Neural cell (in vitro differentiated cells): ENCODE results near the gene LHX4. TPM values are rescaled to one million over a fixed set of nuclear protein-coding genes. Genes with fewer than 3 reads are reported as not detected.

Source experiments
- H2AFZ ChIP-seq: fragments of 200-600, 300-800 bp; sonication (generic), shearing (Covaris generic); 2 replicates; pipeline ENCODE4 v1.6.0; 2014; ENCODE audit warnings: low read depth, mild to moderate bottlenecking, antibody characterized with exemption, low read length, moderate library complexity
- H3F3A ChIP-seq: fragments of 200-600 bp; shearing (Covaris generic); 2 replicates; pipeline ENCODE4 v1.6.1; 2016; ENCODE audit warnings: mild to moderate bottlenecking, moderate library complexity, mixed read lengths, antibody characterized with exemption, low read length; ENCODE audit not compliant: insufficient read depth, poor library complexity, severe bottlenecking
- H3K27ac ChIP-seq: fragments of 200-600, 300-800 bp; sonication (generic), shearing (Covaris generic); 2 replicates; pipeline ENCODE4 v1.5.1; 2014; ENCODE audit warnings: mild to moderate bottlenecking, low read length, moderate library complexity
- H3K27me3 ChIP-seq: fragments of 300-800, 200-600 bp; sonication (generic), shearing (Covaris generic); 2 replicates; pipeline ENCODE4 v1.6.0; 2014; ENCODE audit warnings: mild to moderate bottlenecking, low read depth, low read length, moderate library complexity; ENCODE audit not compliant: insufficient read depth
- H3K36me3 ChIP-seq: fragments of 300-800, 200-600 bp; sonication (generic), shearing (Covaris generic); 2 replicates; pipeline ENCODE4 v1.5.1; 2014; ENCODE audit warnings: mild to moderate bottlenecking, antibody characterized with exemption, low read length, moderate library complexity; ENCODE audit not compliant: insufficient read depth
- H3K4me2 ChIP-seq: fragments of 300-800, 200-600 bp; sonication (generic), shearing (Covaris generic); 2 replicates; pipeline ENCODE4 v1.6.0; 2014; ENCODE audit warnings: mild to moderate bottlenecking, low read length
- H3K4me3 ChIP-seq: fragments of 300-800, 200-600 bp; sonication (generic), shearing (Covaris generic); 2 replicates; pipeline ENCODE4 v1.5.1; 2014; ENCODE audit warnings: mild to moderate bottlenecking, low read length, moderate library complexity
- H3K79me2 ChIP-seq: fragments of 200-600 bp; shearing (Covaris generic); replicated peaks from 2 replicates; pipeline ENCODE4 v1.6.0; 2014; ENCODE audit warnings: mild to moderate bottlenecking, low read length, moderate library complexity; ENCODE audit not compliant: insufficient read depth
- H3K9ac ChIP-seq: fragments of 300-800, 200-600 bp; sonication (generic), shearing (Covaris generic); 2 replicates; pipeline ENCODE4 v1.6.1; 2016; ENCODE audit warnings: mild to moderate bottlenecking, low read length, mixed read lengths
- H3K9me2 ChIP-seq: fragments of 200-600 bp; shearing (Covaris generic); 2 replicates; pipeline ENCODE4 v1.6.1; 2016; ENCODE audit warnings: mild to moderate bottlenecking, low read length, mixed read lengths; ENCODE audit not compliant: insufficient read depth
- H3K9me3 ChIP-seq: fragments of 200-600, 300-800 bp; sonication (generic), shearing (Covaris generic); 2 replicates; pipeline ENCODE4 v1.6.1; 2016; ENCODE audit warnings: mild to moderate bottlenecking, mixed run types, low read length, moderate library complexity, mixed read lengths
- H4K20me1 ChIP-seq: fragments of 200-600 bp; shearing (Covaris generic); 2 replicates; pipeline ENCODE4 v1.6.1; 2016; ENCODE audit warnings: mild to moderate bottlenecking, mixed run types; ENCODE audit not compliant: insufficient read depth
- EP300 ChIP-seq: fragments of 450-650 bp; conservative IDR thresholded peaks from 2 replicates; pipeline ENCODE4 v1.6.1; 2014; ENCODE audit warnings: antibody characterized with exemption, mild to moderate bottlenecking, moderate library complexity; ENCODE audit not compliant: poor library complexity, severe bottlenecking
- EZH2 ChIP-seq: fragments of 200-600, 300-800 bp; shearing (Covaris generic), sonication (generic); IDR thresholded peaks from 2 replicates; pipeline ENCODE4 v1.6.1; 2014; ENCODE audit warnings: antibody characterized with exemption, low read length, borderline replicate concordance, mild to moderate bottlenecking; ENCODE audit not compliant: insufficient read depth, poor library complexity, severe bottlenecking
- MXI1 ChIP-seq: fragments of 450-650 bp; conservative IDR thresholded peaks from 2 replicates; pipeline ENCODE4 v1.6.1; 2014; ENCODE audit warnings: antibody characterized with exemption, mild to moderate bottlenecking; ENCODE audit not compliant: poor library complexity, severe bottlenecking
- POLR2AphosphoS5 ChIP-seq: IDR thresholded peaks from 2 replicates; pipeline ENCODE4 v1.6.1; 2012
- RAD21 ChIP-seq: fragments of 450-650 bp; conservative IDR thresholded peaks from 2 replicates; pipeline ENCODE4 v1.6.1; 2014; ENCODE audit warnings: antibody characterized with exemption, mild to moderate bottlenecking, moderate library complexity
- SMC3 ChIP-seq: fragments of 450-650 bp; conservative IDR thresholded peaks from 2 replicates; pipeline ENCODE4 v1.6.1; 2014; ENCODE audit warnings: antibody characterized with exemption, mild to moderate bottlenecking, moderate library complexity; ENCODE audit not compliant: poor library complexity
- TAF1 ChIP-seq: IDR thresholded peaks from 2 replicates; pipeline ENCODE4 v1.6.1; 2012; ENCODE audit warnings: low read depth
- polyA plus RNA-seq: library from polyadenylated mRNA; depleted of rRNA; stranded (reverse); fragments of >200 nt; gene quantifications from 2 replicates; pipeline ENCODE4 v1.2.3, GENCODE V29; 2014
- TF ChIP-seq, protein P1 (sequence below): fragments of 450-650 bp; IDR thresholded peaks from 2 replicates; pipeline ENCODE4 v1.5.1; 2014; ENCODE audit warnings: antibody characterized with exemption, mild to moderate bottlenecking, moderate library complexity; ENCODE audit not compliant: poor library complexity, severe bottlenecking
- TF ChIP-seq, protein P2 (sequence below): IDR thresholded peaks from 2 replicates; pipeline ENCODE4 v1.6.1; 2012; ENCODE audit warnings: borderline replicate concordance

The LHX4 gene
- polyA plus RNA-seq, 1 donor from 2014 or later = not detected

DNA sequence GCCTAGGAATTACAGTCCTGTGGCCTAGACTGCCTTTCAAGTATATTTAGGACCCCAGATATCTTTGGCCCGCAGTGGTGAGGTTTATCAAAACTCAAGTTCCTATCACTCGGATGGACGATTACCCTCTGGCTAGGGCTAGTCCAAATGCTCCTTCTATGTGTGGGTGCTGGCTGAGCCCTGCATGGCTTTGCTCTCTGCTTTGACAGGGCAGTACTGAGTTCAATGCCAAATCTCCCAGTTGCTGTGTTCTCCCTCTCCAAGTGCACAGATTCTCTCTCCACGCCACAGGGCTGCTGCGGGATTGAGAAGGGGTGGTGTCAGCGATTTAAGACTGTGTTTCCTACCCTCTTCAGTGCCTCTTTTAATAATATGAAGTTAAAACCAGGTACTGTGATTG lies 97.0 kb downstream of the LHX4 start:
- Histone ChIP-seq H4K20me1 (no peaks in the 10 kb centered on the region), H3F3A (no peaks in the 10 kb centered on the region), H2AFZ (no peak overlapping the region), H3K4me3 (no peak overlapping the region), H3K9me3 (no peaks in the 10 kb centered on the region), H3K79me2 (no peaks in the 10 kb centered on the region), H3K9me2 (no peaks in the 10 kb centered on the region), H3K27me3 (no peaks in the 10 kb centered on the region), H3K9ac (no peak overlapping the region), H3K4me2 (no peak overlapping the region), H3K36me3 (no peaks in the 10 kb centered on the region), H3K27ac (no peak overlapping the region)
- TF ChIP-seq, protein P1, sequence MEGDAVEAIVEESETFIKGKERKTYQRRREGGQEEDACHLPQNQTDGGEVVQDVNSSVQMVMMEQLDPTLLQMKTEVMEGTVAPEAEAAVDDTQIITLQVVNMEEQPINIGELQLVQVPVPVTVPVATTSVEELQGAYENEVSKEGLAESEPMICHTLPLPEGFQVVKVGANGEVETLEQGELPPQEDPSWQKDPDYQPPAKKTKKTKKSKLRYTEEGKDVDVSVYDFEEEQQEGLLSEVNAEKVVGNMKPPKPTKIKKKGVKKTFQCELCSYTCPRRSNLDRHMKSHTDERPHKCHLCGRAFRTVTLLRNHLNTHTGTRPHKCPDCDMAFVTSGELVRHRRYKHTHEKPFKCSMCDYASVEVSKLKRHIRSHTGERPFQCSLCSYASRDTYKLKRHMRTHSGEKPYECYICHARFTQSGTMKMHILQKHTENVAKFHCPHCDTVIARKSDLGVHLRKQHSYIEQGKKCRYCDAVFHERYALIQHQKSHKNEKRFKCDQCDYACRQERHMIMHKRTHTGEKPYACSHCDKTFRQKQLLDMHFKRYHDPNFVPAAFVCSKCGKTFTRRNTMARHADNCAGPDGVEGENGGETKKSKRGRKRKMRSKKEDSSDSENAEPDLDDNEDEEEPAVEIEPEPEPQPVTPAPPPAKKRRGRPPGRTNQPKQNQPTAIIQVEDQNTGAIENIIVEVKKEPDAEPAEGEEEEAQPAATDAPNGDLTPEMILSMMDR = no peak
- TF ChIP-seq EZH2 = no peak
- no peak for TF ChIP-seq MXI1
- TF ChIP-seq, protein P2, sequence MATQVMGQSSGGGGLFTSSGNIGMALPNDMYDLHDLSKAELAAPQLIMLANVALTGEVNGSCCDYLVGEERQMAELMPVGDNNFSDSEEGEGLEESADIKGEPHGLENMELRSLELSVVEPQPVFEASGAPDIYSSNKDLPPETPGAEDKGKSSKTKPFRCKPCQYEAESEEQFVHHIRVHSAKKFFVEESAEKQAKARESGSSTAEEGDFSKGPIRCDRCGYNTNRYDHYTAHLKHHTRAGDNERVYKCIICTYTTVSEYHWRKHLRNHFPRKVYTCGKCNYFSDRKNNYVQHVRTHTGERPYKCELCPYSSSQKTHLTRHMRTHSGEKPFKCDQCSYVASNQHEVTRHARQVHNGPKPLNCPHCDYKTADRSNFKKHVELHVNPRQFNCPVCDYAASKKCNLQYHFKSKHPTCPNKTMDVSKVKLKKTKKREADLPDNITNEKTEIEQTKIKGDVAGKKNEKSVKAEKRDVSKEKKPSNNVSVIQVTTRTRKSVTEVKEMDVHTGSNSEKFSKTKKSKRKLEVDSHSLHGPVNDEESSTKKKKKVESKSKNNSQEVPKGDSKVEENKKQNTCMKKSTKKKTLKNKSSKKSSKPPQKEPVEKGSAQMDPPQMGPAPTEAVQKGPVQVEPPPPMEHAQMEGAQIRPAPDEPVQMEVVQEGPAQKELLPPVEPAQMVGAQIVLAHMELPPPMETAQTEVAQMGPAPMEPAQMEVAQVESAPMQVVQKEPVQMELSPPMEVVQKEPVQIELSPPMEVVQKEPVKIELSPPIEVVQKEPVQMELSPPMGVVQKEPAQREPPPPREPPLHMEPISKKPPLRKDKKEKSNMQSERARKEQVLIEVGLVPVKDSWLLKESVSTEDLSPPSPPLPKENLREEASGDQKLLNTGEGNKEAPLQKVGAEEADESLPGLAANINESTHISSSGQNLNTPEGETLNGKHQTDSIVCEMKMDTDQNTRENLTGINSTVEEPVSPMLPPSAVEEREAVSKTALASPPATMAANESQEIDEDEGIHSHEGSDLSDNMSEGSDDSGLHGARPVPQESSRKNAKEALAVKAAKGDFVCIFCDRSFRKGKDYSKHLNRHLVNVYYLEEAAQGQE = no peak
- TF ChIP-seq POLR2AphosphoS5 = no peak
- TF ChIP-seq EP300 = no peak
- no peak for TF ChIP-seq TAF1
- no peak for TF ChIP-seq RAD21
- TF ChIP-seq SMC3 = no peak

Other genes with a start within 250 kb of the LHX4 start
- gene QSOX1, start 75.4 kb upstream of the LHX4 start, polyA plus RNA-seq = 49.8 and 58.4 TPM in 2 replicates